Measurements from ENCODE around the gene PLD1. TPM values are rescaled to one million over a fixed set of nuclear protein-coding genes. Genes with fewer than 3 reads are reported as not detected.

Gene PLD1
- total RNA-seq, 6 donors from 2014 or later, result 11.2 to 47.1 (median 15.6) TPM

- peaks cover 15 to 32% (median 19%) of the 10 kb centered on the region in 4 donors for H3K4me1 ChIP-seq
- TF ChIP-seq POLR2AphosphoS5 (IDR thresholded peaks at IDR 0.05) (no peak), EP300 (IDR thresholded peaks at IDR 0.05) (no peak), POLR2A (IDR thresholded peaks at IDR 0.05) (no peak), CTCF (IDR thresholded peaks at IDR 0.05) (no peak)
- DNase-seq, result no peak
- no peak for ATAC-seq (ENCODE audit: low FRiP score in 2 of 2)
- no peak overlapping the region for H3K4me3 ChIP-seq
- peak overlapping the region; percentile 13 to 62 (median 42) for H3K27ac ChIP-seq
- H3K27me3 ChIP-seq, result no peaks in the 10 kb centered on the region
- no peaks in the 10 kb centered on the region for H3K9me3 ChIP-seq
- 76 to 84% methylated on average over 3 of the region's 3 CpGs for WGBS, 2 donors
- no peaks in the 10 kb centered on the region for H3K36me3 ChIP-seq
Observed at GRCh38 chr3:171813278-171813896, 3.1 kb upstream of the PLD1 start.

- H3K36me3 ChIP-seq, result no peaks in the 10 kb centered on the region
- ATAC-seq (ENCODE audit: low FRiP score in 2 of 2) (no peak), DNase-seq (no peak)
- TF ChIP-seq EP300 (IDR thresholded peaks at IDR 0.05) (no peak), POLR2A (IDR thresholded peaks at IDR 0.05) (no peak), POLR2AphosphoS5 (IDR thresholded peaks at IDR 0.05) (no peak), CTCF (IDR thresholded peaks at IDR 0.05) (no peak)
- peaks cover 15 to 32% (median 19%) of the 10 kb centered on the region in 4 donors for H3K4me1 ChIP-seq
- H3K27me3 ChIP-seq, result no peaks in the 10 kb centered on the region
- no peaks in the 10 kb centered on the region for H3K9me3 ChIP-seq
- H3K27ac ChIP-seq, result no peak overlapping the region
- WGBS, 2 donors, result 88 to 91% methylated on average over 2 of the region's 2 CpGs
- H3K4me3 ChIP-seq, result no peak overlapping the region
Observed at GRCh38 chr3:171812811-171813210, 2.5 kb upstream of the PLD1 start.

GRCh38 chr3:171811913-171812335 lies 1.6 kb upstream of the PLD1 start:
- WGBS, 2 donors, result 95 to 96% methylated on average over 9 of the region's 9 CpGs
- Histone ChIP-seq H3K36me3 (no peaks in the 10 kb centered on the region), H3K27ac (peak overlapping the region in 2 of 4 donors; percentile 21 to 94), H3K4me1 (peaks cover 15 to 33% (median 19%) of the 10 kb centered on the region in 4 donors), H3K9me3 (no peaks in the 10 kb centered on the region), H3K4me3 (no peak overlapping the region), H3K27me3 (no peaks in the 10 kb centered on the region)
- no peak for DNase-seq
- no peak for TF ChIP-seq EP300 (IDR thresholded peaks at IDR 0.05)
- no peak for TF ChIP-seq POLR2A (IDR thresholded peaks at IDR 0.05)
- TF ChIP-seq CTCF (IDR thresholded peaks at IDR 0.05), result no peak
- no peak for TF ChIP-seq POLR2AphosphoS5 (IDR thresholded peaks at IDR 0.05)
- ATAC-seq (ENCODE audit: low FRiP score in 2 of 2), result no peak

- TF ChIP-seq CTCF (IDR thresholded peaks at IDR 0.05) (no peak), POLR2AphosphoS5 (IDR thresholded peaks at IDR 0.05) (peak; percentile 53 to 54), EP300 (IDR thresholded peaks at IDR 0.05) (peak in 2 of 4 donors; percentile 29 to 77)
- Histone ChIP-seq H3K27ac (peak overlapping the region; percentile 80 to 96 (median 94)), H3K27me3 (no peaks in the 10 kb centered on the region), H3K4me1 (peaks cover 21 to 38% (median 23%) of the 10 kb centered on the region in 4 donors), H3K36me3 (no peaks in the 10 kb centered on the region), H3K9me3 (no peaks in the 10 kb centered on the region), H3K4me3 (no peak overlapping the region)
- DNase-seq, result peak in 1 of 2 donors; percentile 37
- peak in 1 of 2 donors; percentile 75 for ATAC-seq (ENCODE audit: low FRiP score in 2 of 2)
- 45 to 54% methylated on average over 4 of the region's 4 CpGs for WGBS, 2 donors
Observed at GRCh38 chr3:171811295-171811912, 1.1 kb upstream of the PLD1 start.
